GM19238 (cell line): Measurements from ENCODE around the gene CCDC196.

ENCODE experiments used
- DNase-seq: peaks from one replicate; pipeline ENCODE4 v3.0.0; 2011; ENCODE audit warnings: low spot score; ENCODE audit not compliant: insufficient read length

CCDC196 gene

GRCh38 chr14:66485910-66486421, at the start of gene CCDC196:
Gene CCDC196 (plus strand): TSS chr14:66486371. CDS start chr14:66486503, 132 bp downstream.
- DNase-seq = no peak

- DNase-seq = no peak
These were observed 45.4 kb upstream of the CCDC196 start for GRCh38 chr14:66440801-66441200.

GRCh38 chr14:66442953-66443571, 43.1 kb upstream of the CCDC196 start:
- DNase-seq = no peak

GRCh38 chr14:66443785-66444184, 42.4 kb upstream of the CCDC196 start:
- no peak for DNase-seq

- no peak for DNase-seq
These were observed 41.8 kb upstream of the CCDC196 start for GRCh38 chr14:66444271-66444927.

GRCh38 chr14:66445936-66446335, 40.2 kb upstream of the CCDC196 start:
- no peak for DNase-seq

- no peak for DNase-seq
These were observed 32.7 kb upstream of the CCDC196 start for GRCh38 chr14:66453469-66453868.

- no peak for DNase-seq
These were observed 26.6 kb upstream of the CCDC196 start for GRCh38 chr14:66459603-66460002.

- no peak for DNase-seq
These were observed 21.9 kb upstream of the CCDC196 start for GRCh38 chr14:66464261-66464660.

- no peak for DNase-seq
These were observed 17.3 kb upstream of the CCDC196 start for GRCh38 chr14:66468778-66469367.

GRCh38 chr14:66471584-66471983, 14.6 kb upstream of the CCDC196 start:
- no peak for DNase-seq

GRCh38 chr14:66472251-66472650, 13.9 kb upstream of the CCDC196 start:
- no peak for DNase-seq

GRCh38 chr14:66473223-66473622, 12.9 kb upstream of the CCDC196 start:
- no peak for DNase-seq

GRCh38 chr14:66476964-66477363, 9.2 kb upstream of the CCDC196 start:
- DNase-seq = no peak

- no peak for DNase-seq
These were observed 8.6 kb upstream of the CCDC196 start for GRCh38 chr14:66477567-66477966.

- no peak for DNase-seq
These were observed 3.3 kb upstream of the CCDC196 start for GRCh38 chr14:66482873-66483272.

- no peak for DNase-seq
These were observed 2.8 kb upstream of the CCDC196 start for GRCh38 chr14:66483322-66483721.

- no peak for DNase-seq
These were observed 1.1 kb upstream of the CCDC196 start for GRCh38 chr14:66485029-66485428.

- no peak for DNase-seq
These were observed 993 bp downstream of the CCDC196 start for GRCh38 chr14:66487164-66487563.

- DNase-seq = no peak
These were observed 4.3 kb downstream of the CCDC196 start for GRCh38 chr14:66490143-66491111.

GRCh38 chr14:66493750-66494149, 7.6 kb downstream of the CCDC196 start:
- no peak for DNase-seq
